ENCODE data around the gene CFB. TPM values are rescaled to one million over a fixed set of nuclear protein-coding genes. Genes with fewer than 3 reads are reported as not detected.
A peak's percentile ranks its signal among the peaks of the same experiment; 100 is the strongest.

Gene CFB
- total and polyA plus RNA-seq, 2 of the 13 experiments (the other 11 are each of a cell fraction or from before 2014, with no cell fraction given) = 171 to 513 TPM

- no peak for TF ChIP-seq NR3C1 (CRISPR knock-in tag; IDR thresholded peaks at IDR 0.05)
- no peak for TF ChIP-seq NR2F1 (CRISPR knock-in tag; IDR thresholded peaks at IDR 0.05)
- no peak for TF ChIP-seq RFX1 (IDR thresholded peaks at IDR 0.05)
- no peak for TF ChIP-seq SMAD3 (CRISPR knock-in tag; IDR thresholded peaks at IDR 0.05)
- no peak for TF ChIP-seq ZGPAT (CRISPR knock-in tag; IDR thresholded peaks at IDR 0.05)
- peak; percentile 18; the same call in 1 of the 2 replicates for TF ChIP-seq HNF4G (IDR thresholded peaks at IDR 0.05; ENCODE audit: borderline replicate concordance, low read depth, low read length)
- TF ChIP-seq HNF4G (CRISPR knock-in tag; IDR thresholded peaks at IDR 0.05; ENCODE audit: borderline replicate concordance, low read depth) = no peak
- TF ChIP-seq ZBTB7B (CRISPR knock-in tag; IDR thresholded peaks at IDR 0.05) = peak; percentile 57; the same call in 1 of the 2 replicates
- TF ChIP-seq NFKB2 (CRISPR knock-in tag; IDR thresholded peaks at IDR 0.05; ENCODE audit: borderline replicate concordance) = no peak
- no peak for TF ChIP-seq ZNF33A (CRISPR knock-in tag; IDR thresholded peaks at IDR 0.05; ENCODE audit: borderline replicate concordance)
- TF ChIP-seq THRA (CRISPR knock-in tag; IDR thresholded peaks at IDR 0.05; ENCODE audit: borderline replicate concordance) = no peak; the same call in 1 of the 2 replicates
- TF ChIP-seq ZNF207 (IDR thresholded peaks at IDR 0.05; ENCODE audit: borderline replicate concordance) = no peak
- no peak for TF ChIP-seq MYC (CRISPR knock-in tag; IDR thresholded peaks at IDR 0.05; ENCODE audit: borderline replicate concordance)
- no peak for TF ChIP-seq MAZ (IDR thresholded peaks at IDR 0.05; ENCODE audit: borderline replicate concordance, low read depth, low read length)
- no peak for TF ChIP-seq MAZ (CRISPR knock-in tag; IDR thresholded peaks at IDR 0.05; ENCODE audit: low read depth)
- TF ChIP-seq ZSCAN31 (CRISPR knock-in tag; IDR thresholded peaks at IDR 0.05; ENCODE audit: low read depth) = no peak
- peak; percentile 17; the same call in 1 of the 2 replicates for TF ChIP-seq ZNF770 (CRISPR knock-in tag; IDR thresholded peaks at IDR 0.05)
- TF ChIP-seq KDM1A (CRISPR knock-in tag; IDR thresholded peaks at IDR 0.05) = no peak
- TF ChIP-seq DDIT3 (CRISPR knock-in tag; IDR thresholded peaks at IDR 0.05) = no peak
- no peak for TF ChIP-seq THAP7 (CRISPR knock-in tag; IDR thresholded peaks at IDR 0.05)
- no peak for TF ChIP-seq ELK4 (CRISPR knock-in tag; IDR thresholded peaks at IDR 0.05; ENCODE audit: borderline replicate concordance)
- 0 out of 2 replicates have a peak, but pooled peaks have one; percentile 38 for TF ChIP-seq ZNF800 (CRISPR knock-in tag; IDR thresholded peaks at IDR 0.05)
Observed at GRCh38 chr6:31922942-31923341, 23.0 kb upstream of the CFB start (continued).
